ENCODE measurements around the gene CD70.

DNA sequence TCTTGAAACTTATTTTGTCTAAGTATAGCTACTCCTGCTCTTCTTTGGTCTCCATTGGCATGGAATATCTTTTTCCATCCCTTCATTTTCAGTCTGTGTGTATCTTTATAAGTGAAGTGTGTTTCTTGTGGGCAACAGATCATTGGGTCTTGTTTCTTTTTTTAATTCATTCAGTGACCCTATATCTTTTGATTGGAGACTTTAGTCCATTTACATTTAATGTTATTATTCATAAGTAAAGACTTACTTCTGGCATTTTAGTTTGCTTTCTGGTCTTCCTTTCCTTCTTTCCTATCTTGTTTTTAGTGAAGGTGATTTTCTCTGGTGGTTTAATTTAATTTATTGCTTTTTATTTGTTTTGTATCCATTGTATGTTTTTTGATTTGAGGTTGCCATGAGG, 19.8 kb downstream of the CD70 start:
- TF ChIP-seq, protein P1, sequence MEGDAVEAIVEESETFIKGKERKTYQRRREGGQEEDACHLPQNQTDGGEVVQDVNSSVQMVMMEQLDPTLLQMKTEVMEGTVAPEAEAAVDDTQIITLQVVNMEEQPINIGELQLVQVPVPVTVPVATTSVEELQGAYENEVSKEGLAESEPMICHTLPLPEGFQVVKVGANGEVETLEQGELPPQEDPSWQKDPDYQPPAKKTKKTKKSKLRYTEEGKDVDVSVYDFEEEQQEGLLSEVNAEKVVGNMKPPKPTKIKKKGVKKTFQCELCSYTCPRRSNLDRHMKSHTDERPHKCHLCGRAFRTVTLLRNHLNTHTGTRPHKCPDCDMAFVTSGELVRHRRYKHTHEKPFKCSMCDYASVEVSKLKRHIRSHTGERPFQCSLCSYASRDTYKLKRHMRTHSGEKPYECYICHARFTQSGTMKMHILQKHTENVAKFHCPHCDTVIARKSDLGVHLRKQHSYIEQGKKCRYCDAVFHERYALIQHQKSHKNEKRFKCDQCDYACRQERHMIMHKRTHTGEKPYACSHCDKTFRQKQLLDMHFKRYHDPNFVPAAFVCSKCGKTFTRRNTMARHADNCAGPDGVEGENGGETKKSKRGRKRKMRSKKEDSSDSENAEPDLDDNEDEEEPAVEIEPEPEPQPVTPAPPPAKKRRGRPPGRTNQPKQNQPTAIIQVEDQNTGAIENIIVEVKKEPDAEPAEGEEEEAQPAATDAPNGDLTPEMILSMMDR (IDR thresholded peaks at IDR 0.05) = no peak
- no peak for TF ChIP-seq ZFX (IDR thresholded peaks at IDR 0.05; ENCODE audit: borderline replicate concordance)

Measured in 22Rv1 (cell line).